ENCODE measurements around the gene LONP1. TPM values are rescaled to one million over a fixed set of nuclear protein-coding genes. Genes with fewer than 3 reads are reported as not detected.
A peak's percentile ranks its signal among the peaks of the same experiment; 100 is the strongest.

Gene LONP1
- total and polyA plus RNA-seq, 2 of the 8 experiments (the other 6 are each of a cell fraction or from before 2014, with no cell fraction given), result 98.1 to 117 TPM

DNA sequence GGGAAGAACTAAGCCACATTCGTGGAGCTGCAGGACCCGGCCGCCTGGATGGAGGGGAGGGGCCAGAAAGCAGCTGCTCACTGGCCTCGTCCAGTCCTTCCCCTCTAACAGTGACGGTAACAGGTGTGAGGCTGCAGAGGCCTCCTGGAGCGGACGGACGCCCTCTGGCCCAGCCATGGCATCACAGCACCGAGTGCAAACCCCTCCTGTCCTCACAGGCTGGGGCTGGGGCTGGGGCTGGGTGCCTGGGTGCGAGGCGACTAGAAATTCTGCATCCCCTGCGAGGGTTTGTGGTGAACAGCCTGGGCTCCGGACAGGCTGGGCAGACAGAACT lies 43.2 kb downstream of the LONP1 start:
- WGBS, 2 experiments (ENCODE audit: extremely low coverage in 1 of 2, insufficient coverage in 1 of 2, insufficient read length in 1 of 2, insufficient replicate concordance in 2 of 2, low coverage in 1 of 2, low lambda C conversion rate in 2 of 2, missing lambda C conversion rate in 1 of 2), result 90% methylated on average over 10 of the region's 13 CpGs; no CpG with 5 or more reads in 1 of the 2 experiments
- ChIA-PET CTCF (ENCODE audit: partially characterized antibody) (interaction anchor here (0.6 to 3.0 kb wide), 2 partner anchors 10 to 12 kb away, joined by 3 to 26 read pairs; partner anchors contain the start of gene RPL36), POLR2A (ENCODE audit: partially characterized antibody) (interaction anchor here (1.3 to 4.1 kb wide), 4 partner anchors 10 to 54 kb away, joined by 7 to 51 read pairs (median 12); partner anchors contain the start of genes RPL36, SAFB and SAFB2)
- no peak overlapping the region for H3K4me3 ChIP-seq (ENCODE audit: extremely low read depth in 1 of 4, insufficient read depth in 2 of 4, low read depth in 3 of 4, low read length in 4 of 4)
- peaks cover 3% of the 10 kb centered on the region; the same call in 1 of the 2 replicates for H3K79me1 ChIP-seq (ENCODE audit: low read depth, low read length)
- H3K27me3 ChIP-seq (replicated peaks in 1 of 4; ENCODE audit: control insufficient read depth in 3 of 4, extremely low read depth in 1 of 4, insufficient read depth in 3 of 4, low read length in 3 of 4), result no peaks in the 10 kb centered on the region
- H3K23me2 ChIP-seq (ENCODE audit: low read depth, low read length), result peaks cover 22% of the 10 kb centered on the region; the same call in 1 of the 2 replicates
- no peak overlapping the region for H2BK20ac ChIP-seq (ENCODE audit: low read length)
- H4K5ac ChIP-seq (ENCODE audit: insufficient read length, low read depth, low read length), result no peak overlapping the region
- TF ChIP-seq HDAC2 (IDR thresholded peaks at IDR 0.05; ENCODE audit: borderline replicate concordance in 1 of 2, low read depth in 2 of 2, low read length in 2 of 2), result no peak
- no peak for TF ChIP-seq SP1 (IDR thresholded peaks at IDR 0.05; ENCODE audit: low read depth, low read length)
- no peak for TF ChIP-seq SAP30 (IDR thresholded peaks at IDR 0.05; ENCODE audit: insufficient read depth, insufficient replicate concordance, low read length)
- no peak for TF ChIP-seq MAFK (IDR thresholded peaks at IDR 0.05; ENCODE audit: low read depth, low read length)
- no peak for TF ChIP-seq SP2 (IDR thresholded peaks at IDR 0.05; ENCODE audit: low read length)
- no peak overlapping the region for H3K23ac ChIP-seq (ENCODE audit: insufficient read length)
- H4K20me1 ChIP-seq (replicated peaks in 1 of 2; ENCODE audit: control insufficient read depth in 1 of 2, insufficient read depth in 2 of 2, low read length in 2 of 2), result peaks cover 0 to 8% of the 10 kb centered on the region in 2 experiments
- no peak overlapping the region for H4K91ac ChIP-seq (replicated peaks; ENCODE audit: insufficient read length, low read length)
- no peak overlapping the region for H3K27ac ChIP-seq (ENCODE audit: low read depth, low read length)
- DNase-seq (ENCODE audit: low read depth in 1 of 2, low spot score in 2 of 2) (no peak), FAIRE-seq (no peak)
- H4K8ac ChIP-seq (ENCODE audit: extremely low read depth, insufficient read depth, low read length), result 0 out of 2 replicates have a peak overlapping the region, but pooled peaks have one; percentile 20
- no peak overlapping the region for H3K9ac ChIP-seq (replicated peaks in 1 of 4; ENCODE audit: extremely low read depth in 1 of 4, low read depth in 3 of 4, low read length in 3 of 4)
- no peak overlapping the region for H2BK120ac ChIP-seq (replicated peaks; ENCODE audit: low read depth, low read length)
- H3K9me3 ChIP-seq (ENCODE audit: insufficient read depth in 2 of 2, low read depth in 1 of 2, low read length in 1 of 2), result no peaks in the 10 kb centered on the region
- no peak overlapping the region for H2BK12ac ChIP-seq (ENCODE audit: low read depth, low read length)
- no peak overlapping the region for H2BK15ac ChIP-seq (ENCODE audit: low read length)
- H2AK5ac ChIP-seq (ENCODE audit: low read depth, low read length), result no peak overlapping the region
- no peak overlapping the region for H3K14ac ChIP-seq (ENCODE audit: insufficient read length)
- H3K56ac ChIP-seq (replicated peaks; ENCODE audit: insufficient read length, low read depth, low read length), result no peak overlapping the region
- H3K79me2 ChIP-seq (ENCODE audit: control insufficient read depth in 1 of 2, insufficient read depth in 2 of 2, low read length in 2 of 2), result no peaks in the 10 kb centered on the region
- no peak overlapping the region for H2AFZ ChIP-seq (ENCODE audit: low read length)
- peaks cover 0 to 2% (median 0%) of the 10 kb centered on the region in 4 experiments; a peak in 1 of 8 replicates for H3K36me3 ChIP-seq (ENCODE audit: control insufficient read depth in 2 of 4, insufficient read depth in 4 of 4, low read length in 3 of 4)
- H3K18ac ChIP-seq (ENCODE audit: extremely low read depth, low read length), result no peak overlapping the region
- H3K4me2 ChIP-seq (ENCODE audit: insufficient read depth in 1 of 2, low read depth in 2 of 2, low read length in 2 of 2), result no peak overlapping the region
- H3K4ac ChIP-seq (replicated peaks; ENCODE audit: insufficient read length, low read depth, low read length), result no peak overlapping the region
- no peak overlapping the region for H2BK5ac ChIP-seq (ENCODE audit: low read depth, low read length)
- peaks cover 0 to 13% (median 2%) of the 10 kb centered on the region in 4 experiments; a peak in 5 of 7 replicates for H3K4me1 ChIP-seq (replicated peaks in 1 of 4; ENCODE audit: control insufficient read depth in 3 of 4, insufficient read depth in 4 of 4, low read length in 3 of 4)

Data from H1 (cell line).